T47D (cell line): ENCODE measurements around the gene ADGRD1.

Source experiments
- DNase-seq, 2 experiments: peaks; one replicate each; pipeline versions ENCODE4 v3.0.0 to v3.0.0-alpha.2; 2011 to 2012; ENCODE audit warnings: low read depth in 1 of 2, low spot score in 1 of 2
- JUND ChIP-seq: IDR thresholded peaks from 2 replicates; pipeline ENCODE4 v1.6.1; 2012; ENCODE audit warnings: low read depth
- in situ Hi-C: cut with HindIII; loops from 2 replicates; pipeline ENCODE4 v1.10.0; 2016; ENCODE audit warnings: low sequenced_read_pairs, low pct_unique_long_range_greater_than_20kb

The ADGRD1 gene

GRCh38 chr12:130972586-130972950 is 18.9 kb downstream of the ADGRD1 start:
- DNase-seq, result no peak
- in situ Hi-C loops, result no loop called here
- TF ChIP-seq JUND, result no peak

- DNase-seq, result no peak
- TF ChIP-seq JUND, result no peak
- in situ Hi-C loops, result no loop called here
Observed at GRCh38 chr12:130973109-130973508, 19.4 kb downstream of the ADGRD1 start.

- in situ Hi-C loops, result no loop called here
- TF ChIP-seq JUND, result no peak
- DNase-seq, result no peak
Observed at GRCh38 chr12:130973906-130974305, 20.2 kb downstream of the ADGRD1 start.

GRCh38 chr12:130975116-130975515 is 21.4 kb downstream of the ADGRD1 start:
- in situ Hi-C loops, result no loop called here
- DNase-seq, result no peak
- TF ChIP-seq JUND, result no peak

- no peak for TF ChIP-seq JUND
- DNase-seq, result no peak
- in situ Hi-C loops, result no loop called here
Observed at GRCh38 chr12:130976171-130976720, 22.5 kb downstream of the ADGRD1 start.

GRCh38 chr12:130977046-130977742 is 23.5 kb downstream of the ADGRD1 start:
- no peak for TF ChIP-seq JUND
- in situ Hi-C loops, result no loop called here
- DNase-seq, result no peak

GRCh38 chr12:130977743-130978095 is 24.0 kb downstream of the ADGRD1 start:
- no peak for TF ChIP-seq JUND
- in situ Hi-C loops, result no loop called here
- no peak for DNase-seq

GRCh38 chr12:130978785-130979184 is 25.1 kb downstream of the ADGRD1 start:
- no peak for DNase-seq
- no peak for TF ChIP-seq JUND
- in situ Hi-C loops, result no loop called here

- no peak for TF ChIP-seq JUND
- no peak for DNase-seq
- in situ Hi-C loops, result no loop called here
Observed at GRCh38 chr12:130981074-130981742, 27.5 kb downstream of the ADGRD1 start.

GRCh38 chr12:130981911-130982310 is 28.2 kb downstream of the ADGRD1 start:
- DNase-seq, result no peak
- no peak for TF ChIP-seq JUND
- in situ Hi-C loops, result no loop called here

GRCh38 chr12:130982565-130983225 is 29.0 kb downstream of the ADGRD1 start:
- in situ Hi-C loops, result no loop called here
- no peak for DNase-seq
- no peak for TF ChIP-seq JUND

GRCh38 chr12:130983328-130984017 is 29.8 kb downstream of the ADGRD1 start:
- DNase-seq, result no peak
- TF ChIP-seq JUND, result no peak
- in situ Hi-C loops, result no loop called here
